Transverse colon (tissue), 4 donors: Measurements from ENCODE around the gene TMEM212. TPM values are rescaled to one million over a fixed set of nuclear protein-coding genes. Genes with fewer than 3 reads are reported as not detected.

ENCODE experiments used
- DNase-seq: peaks from one replicate; pipeline ENCODE4 v3.0.0-alpha.2; 2019
- H3K27ac ChIP-seq, 4 donors: fragments of 200-600 bp; sonication (generic); 2 replicates each; pipeline ENCODE4 v1.5.1; 2016 to 2018; ENCODE audit warnings: inconsistent platforms in 4 of 4
- H3K27me3 ChIP-seq: fragments of 200-600 bp; sonication (generic); 2 replicates; pipeline ENCODE4 v1.5.1; 2017; ENCODE audit warnings: inconsistent platforms
- H3K36me3 ChIP-seq, 4 donors: fragments of 200-600 bp; sonication (generic); 2 replicates each; pipeline ENCODE4 v1.5.1; 2017 to 2019; ENCODE audit warnings: inconsistent platforms in 4 of 4
- H3K4me1 ChIP-seq, 4 donors: fragments of 200-600 bp; sonication (generic); 2 replicates each; pipeline ENCODE4 v1.5.1; 2017 to 2020; ENCODE audit warnings: inconsistent platforms in 4 of 4
- H3K4me3 ChIP-seq, 4 donors: fragments of 200-600 bp; sonication (generic); 1 replicate in 1 of 4; 2 replicates in 3 of 4; pipeline versions ENCODE4 v1.5.1 to v1.6.1; 2017 to 2019; ENCODE audit warnings: inconsistent platforms in 4 of 4
- H3K9me3 ChIP-seq, 2 donors: fragments of 200-600 bp; sonication (generic); 2 replicates each; pipeline ENCODE4 v1.5.1; 2017 to 2019; ENCODE audit warnings: inconsistent platforms in 2 of 2
- EP300 ChIP-seq: sonication (generic); formaldehyde crosslinking; IDR thresholded peaks from one replicate; pipeline ENCODE4 v1.6.1; 2017; ENCODE audit warnings: antibody characterized with exemption, low read depth
- POLR2A ChIP-seq: fragments of 450-650 bp; IDR thresholded peaks from one replicate; pipeline ENCODE4 v1.6.1; 2016; ENCODE audit warnings: antibody characterized with exemption, mild to moderate bottlenecking, moderate library complexity
- POLR2AphosphoS5 ChIP-seq, 3 donors: sonication (generic); formaldehyde crosslinking; IDR thresholded peaks; one replicate each; pipeline ENCODE4 v1.6.1; 2016; ENCODE audit warnings: antibody characterized with exemption in 3 of 3
- WGBS, 2 donors: methylation state at CpG; one replicate each; pipeline ENCODE4 v1.1.5; 2018; ENCODE audit warnings: low coverage in 1 of 2; 5-methylcytosine and 5-hydroxymethylcytosine counted together
- in situ Hi-C, 4 donors: fragments of 200-750 bp; cut with MboI; loops; one replicate each; pipeline versions ENCODE4 v1.15.0 to v1.15.1; 2017; ENCODE audit warnings: low sequenced_read_pairs in 3 of 4, low pct_ligation_motif_present in 1 of 4, low pct_unique_long_range_greater_than_20kb in 1 of 4
- intact Hi-C: fragments of 100-400 bp; cut with DNase I; formaldehyde crosslinking; loops from one replicate; pipeline ENCODE4 v1.15.1; 2023; ENCODE audit warnings: low total_unique reads
- total RNA-seq, 4 donors: library from RNA; depleted of rRNA; stranded (reverse); fragments of >200 nt; gene quantifications; one replicate each; pipeline ENCODE4 v1.1.0, GENCODE V29; 2016
- TF ChIP-seq, protein P1 (sequence below), 5 experiments: fragments of 200-600 bp in 3 of 5; fragments of 450-650 bp in 2 of 5; sonication (generic) in 3 of 5; IDR thresholded peaks; 1 replicate in 2 of 5; 2 replicates in 3 of 5; pipeline ENCODE4 v1.5.1; 2016 to 2017; ENCODE audit warnings: antibody characterized with exemption in 5 of 5, inconsistent platforms in 3 of 5, mild to moderate bottlenecking in 2 of 5, moderate library complexity in 1 of 5

TMEM212 gene
- total RNA-seq, 4 donors from 2014 or later = not detected

DNA sequence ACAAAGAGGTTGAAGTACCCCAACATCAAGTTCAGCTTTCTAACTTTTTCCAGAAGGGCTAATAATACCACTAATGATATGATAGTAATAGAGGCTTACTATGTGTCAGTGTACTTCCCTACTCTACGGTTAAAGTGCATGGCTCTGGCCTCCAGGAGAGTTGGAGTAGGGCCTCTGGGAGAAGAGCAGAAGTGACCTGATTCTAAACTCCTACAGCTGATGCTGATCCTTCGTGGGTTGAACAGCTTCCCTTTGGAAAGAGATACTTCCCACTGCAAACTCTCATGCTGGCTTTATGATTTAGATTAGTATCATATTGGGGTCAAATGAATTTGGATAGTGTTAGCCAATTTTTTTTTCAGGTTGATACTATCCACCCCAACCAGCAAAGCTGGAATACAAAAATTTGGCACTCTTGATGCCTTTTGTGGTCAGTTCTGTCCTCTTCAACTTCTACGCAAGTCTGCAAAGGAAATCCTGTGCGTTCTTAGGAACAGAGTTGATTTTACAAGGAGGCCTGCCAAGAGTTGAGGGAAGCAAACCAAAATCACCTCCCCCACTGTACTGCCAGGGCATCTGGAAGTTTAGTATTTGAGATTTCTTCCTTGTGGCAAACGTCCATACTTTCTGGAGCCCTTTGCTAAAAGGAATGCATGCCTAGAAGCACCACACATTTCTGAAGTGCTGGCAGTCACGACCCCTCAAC is 17.8 kb downstream of the TMEM212 start:
- no peaks in the 10 kb centered on the region for H3K36me3 ChIP-seq
- peaks cover 0 to 4% (median 0%) of the 10 kb centered on the region in 4 donors for H3K4me1 ChIP-seq
- H3K4me3 ChIP-seq = no peak overlapping the region
- H3K27ac ChIP-seq = peak overlapping the region; percentile 1 to 42 (median 30)
- in situ Hi-C loops (no loop called here), intact Hi-C loops (no loop called here)
- no peaks in the 10 kb centered on the region for H3K9me3 ChIP-seq
- no peaks in the 10 kb centered on the region for H3K27me3 ChIP-seq
- DNase-seq = no peak
- no peak for TF ChIP-seq POLR2A
- no peak for TF ChIP-seq POLR2AphosphoS5 (IDR thresholded peaks at IDR 0.05)
- TF ChIP-seq, protein P1, sequence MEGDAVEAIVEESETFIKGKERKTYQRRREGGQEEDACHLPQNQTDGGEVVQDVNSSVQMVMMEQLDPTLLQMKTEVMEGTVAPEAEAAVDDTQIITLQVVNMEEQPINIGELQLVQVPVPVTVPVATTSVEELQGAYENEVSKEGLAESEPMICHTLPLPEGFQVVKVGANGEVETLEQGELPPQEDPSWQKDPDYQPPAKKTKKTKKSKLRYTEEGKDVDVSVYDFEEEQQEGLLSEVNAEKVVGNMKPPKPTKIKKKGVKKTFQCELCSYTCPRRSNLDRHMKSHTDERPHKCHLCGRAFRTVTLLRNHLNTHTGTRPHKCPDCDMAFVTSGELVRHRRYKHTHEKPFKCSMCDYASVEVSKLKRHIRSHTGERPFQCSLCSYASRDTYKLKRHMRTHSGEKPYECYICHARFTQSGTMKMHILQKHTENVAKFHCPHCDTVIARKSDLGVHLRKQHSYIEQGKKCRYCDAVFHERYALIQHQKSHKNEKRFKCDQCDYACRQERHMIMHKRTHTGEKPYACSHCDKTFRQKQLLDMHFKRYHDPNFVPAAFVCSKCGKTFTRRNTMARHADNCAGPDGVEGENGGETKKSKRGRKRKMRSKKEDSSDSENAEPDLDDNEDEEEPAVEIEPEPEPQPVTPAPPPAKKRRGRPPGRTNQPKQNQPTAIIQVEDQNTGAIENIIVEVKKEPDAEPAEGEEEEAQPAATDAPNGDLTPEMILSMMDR (IDR thresholded peaks at IDR 0.05) = no peak
- no peak for TF ChIP-seq EP300
- 37 to 62% methylated on average over 5 to 6 of the region's 6 CpGs for WGBS, 2 donors

DNA sequence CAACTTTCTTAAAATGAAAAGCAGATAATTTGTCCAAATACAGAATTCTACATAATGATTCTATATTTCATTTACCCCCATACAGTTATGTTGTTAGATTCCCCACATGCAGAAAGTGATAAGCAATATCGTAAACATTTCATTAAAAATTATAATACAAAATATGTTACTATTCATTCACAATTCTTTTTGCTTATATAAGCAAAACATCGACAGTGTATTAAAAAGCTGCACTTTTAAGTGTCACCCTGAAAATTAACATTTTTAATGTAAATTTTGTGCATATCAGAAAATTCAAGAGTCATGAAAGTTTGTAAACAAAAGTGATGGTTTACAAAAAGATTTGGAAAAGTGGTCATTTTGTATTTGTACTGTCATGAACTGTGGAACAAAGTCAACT is 19.2 kb downstream of the TMEM212 start:
- Histone ChIP-seq H3K4me1 (peaks cover 0 to 4% (median 0%) of the 10 kb centered on the region in 4 donors), H3K27me3 (no peaks in the 10 kb centered on the region), H3K36me3 (no peaks in the 10 kb centered on the region), H3K27ac (no peak overlapping the region), H3K4me3 (no peak overlapping the region), H3K9me3 (no peaks in the 10 kb centered on the region)
- no peak for TF ChIP-seq POLR2AphosphoS5 (IDR thresholded peaks at IDR 0.05)
- TF ChIP-seq, protein P1 (IDR thresholded peaks at IDR 0.05) = no peak
- TF ChIP-seq EP300 = no peak
- TF ChIP-seq POLR2A = no peak
- DNase-seq = no peak
- intact Hi-C loops = no loop called here
- in situ Hi-C loops = no loop called here
- WGBS, 2 donors = 46 to 91% methylated on average over 2 of the region's 2 CpGs

DNA sequence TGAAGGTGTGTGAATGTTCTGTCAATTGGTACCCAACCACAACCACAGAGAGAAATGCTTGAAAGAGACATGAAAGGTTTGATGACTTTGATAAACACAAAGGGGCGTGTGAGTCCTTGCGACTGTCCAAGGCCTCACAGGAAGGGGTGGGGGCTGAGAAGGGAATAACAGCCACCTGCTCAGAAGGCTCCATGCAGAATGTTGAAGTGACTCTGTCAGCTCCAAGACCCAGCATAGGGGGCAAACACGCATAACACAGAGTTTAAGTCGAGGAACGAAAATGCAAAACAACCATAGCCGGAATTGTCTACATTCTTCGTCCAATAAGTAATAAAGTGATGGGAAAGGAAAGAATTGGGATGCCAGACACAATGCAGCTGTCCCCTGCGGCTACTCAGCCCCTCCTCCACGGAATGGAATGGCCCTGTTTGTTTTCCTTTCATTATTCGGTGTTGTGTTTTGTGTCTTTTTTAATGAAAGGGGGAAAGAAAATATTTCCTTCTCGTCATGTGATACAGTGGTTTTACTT is 19.9 kb downstream of the TMEM212 start:
- Histone ChIP-seq H3K4me3 (no peak overlapping the region), H3K27me3 (no peaks in the 10 kb centered on the region), H3K9me3 (no peaks in the 10 kb centered on the region), H3K4me1 (peaks cover 0 to 4% (median 0%) of the 10 kb centered on the region in 4 donors), H3K27ac (peak overlapping the region in 1 of 4 donors; percentile 6), H3K36me3 (no peaks in the 10 kb centered on the region)
- intact Hi-C loops = no loop called here
- no peak for DNase-seq
- 64 to 65% methylated on average over 11 of the region's 11 CpGs for WGBS, 2 donors
- in situ Hi-C loops = no loop called here
- TF ChIP-seq, protein P1 (IDR thresholded peaks at IDR 0.05) = no peak
- no peak for TF ChIP-seq POLR2AphosphoS5 (IDR thresholded peaks at IDR 0.05)
- TF ChIP-seq POLR2A = no peak
- TF ChIP-seq EP300 = no peak

DNA sequence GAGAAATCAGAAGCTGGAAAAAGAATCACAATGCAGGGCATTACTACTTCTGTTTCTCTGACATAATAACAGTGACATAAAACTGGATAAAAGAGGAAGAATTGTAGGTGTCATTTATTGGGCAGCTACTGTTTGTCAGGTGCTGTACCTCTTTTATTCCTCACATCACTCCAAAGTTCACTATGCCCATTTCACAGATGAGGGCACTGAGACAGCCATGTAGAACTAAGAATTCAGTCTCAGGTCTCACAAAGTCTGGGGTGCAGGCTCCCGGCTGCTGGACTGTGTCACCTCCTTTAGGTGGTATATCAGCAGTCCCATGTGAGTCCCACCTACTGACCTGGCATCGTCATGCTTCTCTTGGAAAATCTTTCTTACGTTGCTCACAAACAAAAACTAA is 20.8 kb downstream of the TMEM212 start:
- intact Hi-C loops (no loop called here), in situ Hi-C loops (no loop called here)
- H3K9me3 ChIP-seq = no peaks in the 10 kb centered on the region
- H3K4me3 ChIP-seq = no peak overlapping the region
- TF ChIP-seq EP300 (no peak), POLR2A (no peak), POLR2AphosphoS5 (IDR thresholded peaks at IDR 0.05) (no peak)
- TF ChIP-seq, protein P1 (IDR thresholded peaks at IDR 0.05) = no peak
- DNase-seq = no peak
- no peaks in the 10 kb centered on the region for H3K36me3 ChIP-seq
- 80 to 93% methylated on average over 1 to 3 of the region's 3 CpGs for WGBS, 2 donors
- peaks cover 0 to 4% (median 0%) of the 10 kb centered on the region in 4 donors for H3K4me1 ChIP-seq
- no peaks in the 10 kb centered on the region for H3K27me3 ChIP-seq
- H3K27ac ChIP-seq = no peak overlapping the region
